OCI-LY1 (cell line): ENCODE data around the gene PRKRA.
A peak's percentile ranks its signal among the peaks of the same experiment; 100 is the strongest.

Experiments
- H2AFZ ChIP-seq: fragments of 200-600 bp; sonication (generic), shearing (Covaris generic); 2 replicates; pipeline ENCODE4 v1.6.0; 2014; ENCODE audit warnings: antibody characterized with exemption, mild to moderate bottlenecking, low read length
- H3F3A ChIP-seq: fragments of 200-600 bp; sonication (generic), shearing (Covaris generic); 2 replicates; pipeline ENCODE4 v1.6.0; 2014; ENCODE audit warnings: mild to moderate bottlenecking, antibody characterized with exemption, low read length, moderate library complexity; ENCODE audit not compliant: insufficient read depth
- H3K27ac ChIP-seq: fragments of 200-600 bp; sonication (generic); 2 replicates; pipeline ENCODE4 v1.5.1; 2014; ENCODE audit warnings: low read length, mixed run types, mild to moderate bottlenecking, low read depth; ENCODE audit not compliant: poor library complexity, severe bottlenecking
- H3K27me3 ChIP-seq: fragments of 200-600 bp; sonication (generic); 2 replicates; pipeline ENCODE4 v1.6.0; 2014; ENCODE audit warnings: antibody characterized with exemption, mild to moderate bottlenecking, low read length, moderate library complexity; ENCODE audit not compliant: insufficient read depth
- H3K36me3 ChIP-seq: fragments of 200-600 bp; sonication (generic); 2 replicates; pipeline ENCODE4 v1.6.1; 2014; ENCODE audit warnings: mild to moderate bottlenecking, antibody characterized with exemption, low read length, moderate library complexity, mixed read lengths; ENCODE audit not compliant: insufficient read depth
- H3K4me1 ChIP-seq: fragments of 200-600 bp; sonication (generic); 2 replicates; pipeline ENCODE4 v1.5.1; 2014; ENCODE audit warnings: mild to moderate bottlenecking, low read length, moderate library complexity; ENCODE audit not compliant: insufficient read depth, severe bottlenecking
- H3K4me2 ChIP-seq: fragments of 200-600 bp; sonication (generic), shearing (Covaris generic); 2 replicates; pipeline ENCODE4 v1.6.1; 2014; ENCODE audit warnings: low read length
- H3K4me3 ChIP-seq: fragments of 200-600 bp; sonication (generic); 2 replicates; pipeline ENCODE4 v1.5.1; 2014; ENCODE audit warnings: low read length, low read depth, mild to moderate bottlenecking, mixed read lengths; ENCODE audit not compliant: poor library complexity, severe bottlenecking
- H3K79me2 ChIP-seq: fragments of 200-600 bp; shearing (Covaris generic); 2 replicates; pipeline ENCODE4 v1.6.1; 2016; ENCODE audit warnings: mixed run types, low read length, mixed read lengths; ENCODE audit not compliant: insufficient read depth
- H3K9ac ChIP-seq: fragments of 200-600 bp; sonication (generic), shearing (Covaris generic); 2 replicates; pipeline ENCODE4 v1.6.1; 2014; ENCODE audit warnings: mild to moderate bottlenecking, low read length, mixed read lengths
- H3K9me2 ChIP-seq: fragments of 200-600 bp; sonication (generic), shearing (Covaris generic); 2 replicates; pipeline ENCODE4 v1.6.1; 2014; ENCODE audit warnings: low read depth, mild to moderate bottlenecking, low read length, mixed read lengths
- H3K9me3 ChIP-seq: fragments of 200-600 bp; shearing (Covaris generic); 2 replicates; pipeline ENCODE4 v1.6.1; 2014; ENCODE audit warnings: low read length, mixed read lengths
- H4K20me1 ChIP-seq: fragments of 200-600 bp; sonication (generic), shearing (Covaris generic); 2 replicates; pipeline ENCODE4 v1.6.0; 2016; ENCODE audit warnings: mild to moderate bottlenecking, low read length; ENCODE audit not compliant: insufficient read depth
- CTCF ChIP-seq: fragments of 200-600 bp; sonication (generic), shearing (Covaris generic); IDR thresholded peaks from 2 replicates; pipeline ENCODE4 v1.5.1; 2017; ENCODE audit warnings: mild to moderate bottlenecking, antibody characterized with exemption, low read length, moderate library complexity, mixed read lengths
- EZH2 ChIP-seq: fragments of 200-600 bp; sonication (generic), shearing (Covaris generic); IDR thresholded peaks from 2 replicates; pipeline ENCODE4 v1.8.0; 2017; ENCODE audit warnings: borderline replicate concordance, mixed run types, mild to moderate bottlenecking, antibody characterized with exemption, low read length, moderate library complexity, mixed read lengths

PRKRA gene

GRCh38 chr2:178401994-178402437 is 49.0 kb downstream of the PRKRA start:
- Histone ChIP-seq H4K20me1 (no peaks in the 10 kb centered on the region), H3F3A (no peaks in the 10 kb centered on the region), H3K27me3 (no peaks in the 10 kb centered on the region), H3K9me3 (no peaks in the 10 kb centered on the region), H3K36me3 (no peaks in the 10 kb centered on the region), H3K79me2 (no peaks in the 10 kb centered on the region), H3K4me3 (no peak overlapping the region), H3K4me2 (no peak overlapping the region), H3K27ac (peak overlapping the region; percentile 88), H2AFZ (no peak overlapping the region), H3K9me2 (no peaks in the 10 kb centered on the region), H3K4me1 (peaks cover 31% of the 10 kb centered on the region), H3K9ac (no peak overlapping the region)
- TF ChIP-seq CTCF, result no peak
- TF ChIP-seq EZH2, result no peak

GRCh38 chr2:178397002-178397605 is 53.9 kb downstream of the PRKRA start:
- Histone ChIP-seq H3K9ac (no peak overlapping the region), H3K79me2 (no peaks in the 10 kb centered on the region), H3K27ac (no peak overlapping the region), H3F3A (no peaks in the 10 kb centered on the region), H3K4me1 (peaks cover 3% of the 10 kb centered on the region), H3K9me3 (no peaks in the 10 kb centered on the region), H3K36me3 (no peaks in the 10 kb centered on the region), H2AFZ (no peak overlapping the region), H3K4me3 (no peak overlapping the region), H3K4me2 (no peak overlapping the region), H3K27me3 (no peaks in the 10 kb centered on the region), H3K9me2 (no peaks in the 10 kb centered on the region), H4K20me1 (no peaks in the 10 kb centered on the region)
- TF ChIP-seq CTCF, result peak; percentile 74
- TF ChIP-seq EZH2, result no peak

GRCh38 chr2:178395941-178396570 is 54.9 kb downstream of the PRKRA start:
- H3K9ac ChIP-seq, result no peak overlapping the region

More at GRCh38 chr2:178395941-178396570, 54.9 kb downstream of the PRKRA start:
- Histone ChIP-seq H3F3A (no peaks in the 10 kb centered on the region), H2AFZ (no peak overlapping the region), H3K36me3 (no peaks in the 10 kb centered on the region), H3K4me3 (no peak overlapping the region), H3K79me2 (no peaks in the 10 kb centered on the region), H3K4me1 (peaks cover 3% of the 10 kb centered on the region), H3K27me3 (no peaks in the 10 kb centered on the region), H4K20me1 (no peaks in the 10 kb centered on the region), H3K9me2 (no peaks in the 10 kb centered on the region), H3K27ac (no peak overlapping the region), H3K9me3 (no peaks in the 10 kb centered on the region), H3K4me2 (no peak overlapping the region)
- TF ChIP-seq CTCF (no peak), EZH2 (no peak)
